ENCODE data around the gene TTYH2.

The TTYH2 gene

DNA sequence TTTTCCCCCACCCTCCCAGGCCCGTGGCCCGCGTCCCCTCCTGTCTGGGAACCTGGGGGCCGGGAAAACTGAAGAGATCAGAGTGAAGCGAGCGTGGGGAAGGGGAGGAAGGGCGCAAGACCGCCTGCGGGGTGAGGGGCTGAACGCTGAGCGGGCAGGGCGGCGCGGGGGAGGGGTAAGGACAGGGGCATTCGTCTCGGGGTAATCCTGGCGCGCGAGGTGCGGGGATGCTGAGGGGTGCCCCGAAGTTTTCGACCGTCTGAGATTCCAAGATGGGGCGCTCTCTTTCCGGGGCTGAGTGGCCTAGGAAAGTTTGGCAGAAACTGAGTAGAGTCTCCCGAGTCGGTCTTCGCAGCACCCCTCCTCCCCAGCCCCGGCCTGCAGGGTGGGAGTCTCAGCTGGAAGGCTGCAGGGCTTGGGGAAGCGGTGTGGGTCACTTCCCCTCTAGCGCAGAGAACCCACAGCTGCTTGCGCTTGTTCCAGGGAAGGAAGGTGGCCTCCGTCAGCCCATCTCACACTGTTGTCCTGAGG lies 555 bp downstream of the TTYH2 start:
- DNase-seq (ENCODE audit: low read depth in 1 of 2, low spot score in 1 of 2): no peak

DNA sequence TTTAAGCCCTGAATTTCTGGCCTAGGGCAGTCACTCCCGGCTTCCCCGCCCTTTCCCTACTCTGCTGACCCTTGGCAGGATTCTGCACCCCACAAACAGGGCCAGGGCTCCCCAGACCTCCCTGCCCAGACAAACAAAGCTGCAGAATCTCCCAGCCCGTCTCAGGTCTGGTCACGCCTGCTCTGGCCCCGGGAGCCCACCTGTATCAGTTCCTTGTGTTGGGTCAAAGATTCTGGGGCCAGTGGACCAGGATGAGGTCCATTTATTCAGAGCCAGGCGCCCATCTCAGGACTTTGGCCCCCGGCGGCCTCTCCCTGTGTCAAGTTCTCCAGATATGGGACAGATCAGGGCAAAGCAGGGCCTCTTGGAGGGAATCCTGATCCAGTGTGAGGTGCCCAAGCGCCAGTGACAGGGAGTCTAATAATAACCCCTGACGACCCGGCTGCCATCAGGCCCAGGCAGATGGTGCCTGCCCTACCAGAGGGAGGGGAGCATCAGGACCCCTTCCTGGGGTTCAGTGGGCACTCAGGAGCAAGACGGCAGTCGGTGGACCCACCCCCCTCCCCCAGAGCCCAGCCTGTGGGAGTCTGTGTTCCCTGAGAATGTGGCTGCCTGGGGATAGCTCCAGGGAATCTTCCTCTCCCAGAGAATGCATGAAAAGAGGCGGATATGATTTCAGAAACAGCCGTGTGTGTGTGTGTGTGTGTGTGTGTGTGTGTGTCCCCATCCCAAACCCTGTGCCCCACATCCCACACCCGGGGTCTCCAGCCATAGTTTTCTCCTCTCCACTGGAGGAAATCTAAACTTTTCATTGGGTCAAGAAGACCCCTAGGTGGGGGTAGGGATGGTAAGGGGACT lies 1.3 kb downstream of the TTYH2 start:
- DNase-seq (ENCODE audit: low read depth in 1 of 2, low spot score in 1 of 2): no peak

- DNase-seq (ENCODE audit: low read depth in 1 of 2, low spot score in 1 of 2): no peak
Measured at GRCh38 chr17:74215342-74215727, 2.0 kb downstream of the TTYH2 start.

GRCh38 chr17:74216505-74216904 lies 3.1 kb downstream of the TTYH2 start:
- no peak for DNase-seq (ENCODE audit: low read depth in 1 of 2, low spot score in 1 of 2)

GRCh38 chr17:74217037-74217730 lies 3.8 kb downstream of the TTYH2 start:
- DNase-seq (ENCODE audit: low read depth in 1 of 2, low spot score in 1 of 2): no peak

- DNase-seq (ENCODE audit: low read depth in 1 of 2, low spot score in 1 of 2): no peak
Measured at GRCh38 chr17:74217888-74218287, 4.5 kb downstream of the TTYH2 start.

DNA sequence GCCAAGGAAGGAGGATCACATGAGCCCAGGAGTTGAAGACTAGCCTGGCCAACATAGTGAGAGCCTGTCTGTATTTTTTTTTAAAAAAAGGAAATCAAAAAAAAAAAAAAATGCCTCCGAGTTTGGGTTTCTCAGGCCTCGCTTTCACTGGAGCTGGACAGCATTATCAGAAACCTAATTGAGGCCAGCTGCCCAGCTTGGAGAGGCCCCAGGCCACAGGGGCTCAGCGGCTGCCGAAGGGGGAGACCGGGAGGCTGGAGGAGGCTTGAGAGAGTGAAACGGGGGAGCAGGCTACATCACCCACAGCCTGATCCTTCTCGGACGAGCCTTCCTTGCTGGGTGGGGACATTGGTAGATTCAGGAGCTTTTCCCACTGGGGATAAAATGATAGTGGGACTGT lies 5.1 kb downstream of the TTYH2 start:
- DNase-seq (ENCODE audit: low read depth in 1 of 2, low spot score in 1 of 2): no peak

DNA sequence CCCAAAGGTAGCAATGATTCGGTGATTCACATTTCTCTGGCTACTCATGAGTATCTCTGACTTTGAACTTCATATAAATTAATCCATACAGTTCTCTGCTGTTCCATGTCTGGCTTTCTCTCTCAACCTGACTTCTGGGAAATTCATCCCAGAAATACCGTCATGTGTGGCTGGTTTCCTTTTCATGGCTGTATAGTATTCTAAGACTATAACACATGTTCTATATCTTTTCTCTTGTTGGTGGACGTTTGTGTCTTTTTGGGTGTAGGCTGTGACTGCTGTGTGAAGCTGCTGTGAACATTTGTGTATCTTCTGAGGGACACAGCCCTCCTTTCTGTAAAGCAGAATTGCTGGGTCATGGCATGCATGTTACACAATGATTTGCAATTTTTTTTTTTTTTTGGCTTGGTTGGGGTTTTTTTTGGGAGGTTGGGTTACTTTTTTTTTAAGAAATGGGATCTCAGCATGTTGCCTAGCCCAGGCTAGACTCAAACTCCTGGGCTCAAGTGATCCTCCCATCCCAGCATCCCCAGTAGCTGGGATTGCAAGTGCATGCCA lies 6.3 kb downstream of the TTYH2 start:
- no peak for DNase-seq (ENCODE audit: low read depth in 1 of 2, low spot score in 1 of 2)

GRCh38 chr17:74220219-74220618 lies 6.8 kb downstream of the TTYH2 start:
- no peak for DNase-seq (ENCODE audit: low read depth in 1 of 2, low spot score in 1 of 2)

GRCh38 chr17:74220946-74221818 lies 7.8 kb downstream of the TTYH2 start:
- no peak for DNase-seq (ENCODE audit: low read depth in 1 of 2, low spot score in 1 of 2)

GRCh38 chr17:74222399-74222798 lies 9.0 kb downstream of the TTYH2 start:
- no peak for DNase-seq (ENCODE audit: low read depth in 1 of 2, low spot score in 1 of 2)

DNA sequence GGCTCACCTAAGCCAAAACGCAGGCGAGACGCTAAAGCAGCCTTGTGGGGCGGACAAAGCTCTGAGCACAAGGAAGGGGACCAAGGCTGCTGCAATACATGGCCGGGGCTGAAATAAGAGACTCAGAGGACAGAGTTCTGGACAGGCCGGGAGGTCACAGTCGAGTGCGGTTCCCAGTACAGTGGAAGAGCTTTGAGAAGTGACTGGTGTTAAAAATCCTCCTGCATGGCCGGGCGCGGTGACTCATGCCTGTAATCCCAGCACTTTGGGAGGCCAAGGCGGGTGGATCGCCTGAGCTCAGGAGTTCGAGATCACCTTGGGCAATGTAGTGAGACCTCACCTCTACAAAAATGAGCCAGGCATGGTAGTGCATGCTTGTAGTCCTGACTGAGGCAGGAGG lies 10.5 kb downstream of the TTYH2 start:
- DNase-seq (ENCODE audit: low read depth in 1 of 2, low spot score in 1 of 2): no peak

- no peak for DNase-seq (ENCODE audit: low read depth in 1 of 2, low spot score in 1 of 2)
Measured at GRCh38 chr17:74224959-74225725, 11.8 kb downstream of the TTYH2 start.

DNA sequence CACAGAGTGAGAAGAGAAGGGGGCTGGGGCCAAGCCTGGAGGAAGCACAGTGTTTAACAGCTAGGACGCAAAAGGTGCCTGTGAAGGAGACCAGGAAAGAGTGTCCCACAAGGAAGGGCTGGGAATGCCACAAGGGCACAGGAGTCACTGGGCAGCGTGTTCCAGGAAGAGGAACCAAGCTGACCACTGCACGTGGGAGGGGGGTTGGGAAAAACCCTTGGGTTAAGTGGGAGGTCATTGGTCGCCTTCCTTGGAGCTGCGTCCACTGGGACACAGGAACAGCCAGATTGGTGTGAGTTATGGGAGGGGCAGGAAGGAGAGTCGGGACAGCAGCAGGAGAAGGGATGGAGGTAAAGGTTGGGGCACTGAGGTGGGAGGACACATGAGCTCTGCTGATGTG lies 12.9 kb downstream of the TTYH2 start:
- no peak for DNase-seq (ENCODE audit: low read depth in 1 of 2, low spot score in 1 of 2)

- no peak for DNase-seq (ENCODE audit: low read depth in 1 of 2, low spot score in 1 of 2)
Measured at GRCh38 chr17:74227271-74228080, 14.1 kb downstream of the TTYH2 start.

GRCh38 chr17:74228306-74228978 lies 15.1 kb downstream of the TTYH2 start:
- DNase-seq (ENCODE audit: low read depth in 1 of 2, low spot score in 1 of 2): no peak

GRCh38 chr17:74230896-74231295 lies 17.5 kb downstream of the TTYH2 start:
- DNase-seq (ENCODE audit: low read depth in 1 of 2, low spot score in 1 of 2): no peak

- no peak for DNase-seq (ENCODE audit: low read depth in 1 of 2, low spot score in 1 of 2)
Measured at GRCh38 chr17:74231928-74232907, 18.8 kb downstream of the TTYH2 start.

All from stimulated activated CD4-positive, alpha-beta T cell treated with anti-CD3 and anti-CD28 coated beads, Interleukin-15, amount 100 ng/mL, for 1 hour (primary cell).